ENCODE results near the gene TMEM219.

The TMEM219 gene

DNA sequence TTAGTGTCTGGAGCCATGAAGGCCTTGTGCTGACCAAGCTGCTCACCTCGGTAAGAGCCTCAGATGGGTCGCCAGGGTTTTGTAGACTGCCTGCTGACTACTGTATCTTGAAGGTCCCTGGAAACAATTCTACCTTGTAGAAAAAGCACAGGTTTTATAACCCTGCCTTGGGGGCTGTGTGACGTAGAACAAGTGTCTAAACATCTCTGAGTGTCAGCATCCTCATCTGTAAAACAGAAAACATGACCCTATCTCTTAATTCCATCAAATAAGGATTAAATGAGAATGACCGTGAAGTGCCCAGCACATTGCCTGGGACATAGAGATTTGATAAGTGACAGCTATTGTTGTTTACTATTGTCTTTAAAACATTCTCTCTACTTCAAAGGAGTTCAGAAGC, 6.3 kb downstream of the TMEM219 start:
- TF ChIP-seq, protein P1, sequence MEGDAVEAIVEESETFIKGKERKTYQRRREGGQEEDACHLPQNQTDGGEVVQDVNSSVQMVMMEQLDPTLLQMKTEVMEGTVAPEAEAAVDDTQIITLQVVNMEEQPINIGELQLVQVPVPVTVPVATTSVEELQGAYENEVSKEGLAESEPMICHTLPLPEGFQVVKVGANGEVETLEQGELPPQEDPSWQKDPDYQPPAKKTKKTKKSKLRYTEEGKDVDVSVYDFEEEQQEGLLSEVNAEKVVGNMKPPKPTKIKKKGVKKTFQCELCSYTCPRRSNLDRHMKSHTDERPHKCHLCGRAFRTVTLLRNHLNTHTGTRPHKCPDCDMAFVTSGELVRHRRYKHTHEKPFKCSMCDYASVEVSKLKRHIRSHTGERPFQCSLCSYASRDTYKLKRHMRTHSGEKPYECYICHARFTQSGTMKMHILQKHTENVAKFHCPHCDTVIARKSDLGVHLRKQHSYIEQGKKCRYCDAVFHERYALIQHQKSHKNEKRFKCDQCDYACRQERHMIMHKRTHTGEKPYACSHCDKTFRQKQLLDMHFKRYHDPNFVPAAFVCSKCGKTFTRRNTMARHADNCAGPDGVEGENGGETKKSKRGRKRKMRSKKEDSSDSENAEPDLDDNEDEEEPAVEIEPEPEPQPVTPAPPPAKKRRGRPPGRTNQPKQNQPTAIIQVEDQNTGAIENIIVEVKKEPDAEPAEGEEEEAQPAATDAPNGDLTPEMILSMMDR (IDR thresholded peaks at IDR 0.05; ENCODE audit: low read length, missing control alignments), result no peak
- no peak overlapping the region for H3K4me3 ChIP-seq (replicated peaks; ENCODE audit: low read depth, low read length)
- DNase-seq (ENCODE audit: low read depth), result no peak

DNA sequence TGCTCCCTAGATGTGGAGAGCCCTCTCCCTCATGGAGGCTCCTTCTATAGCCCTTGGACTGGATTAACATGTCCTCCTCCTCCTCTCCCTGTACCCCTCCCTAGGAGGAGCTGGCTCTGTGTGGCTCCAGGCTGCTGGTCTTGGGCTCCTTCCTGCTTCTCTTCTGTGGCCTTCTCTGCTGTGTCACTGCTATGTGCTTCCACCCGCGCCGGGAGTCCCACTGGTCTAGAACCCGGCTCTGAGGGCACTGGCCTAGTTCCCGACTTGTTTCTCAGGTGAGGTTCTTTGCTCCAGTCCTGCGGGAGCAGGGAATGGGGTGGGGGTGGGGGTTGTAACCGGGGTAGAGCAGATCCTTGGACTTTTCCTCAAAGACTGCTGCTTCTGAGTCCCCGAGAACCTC, 9.4 kb downstream of the TMEM219 start:
- DNase-seq (ENCODE audit: low read depth), result no peak
- H3K4me3 ChIP-seq (replicated peaks; ENCODE audit: low read depth, low read length), result no peak overlapping the region
- TF ChIP-seq, protein P1 (IDR thresholded peaks at IDR 0.05; ENCODE audit: low read length, missing control alignments), result no peak

DNA sequence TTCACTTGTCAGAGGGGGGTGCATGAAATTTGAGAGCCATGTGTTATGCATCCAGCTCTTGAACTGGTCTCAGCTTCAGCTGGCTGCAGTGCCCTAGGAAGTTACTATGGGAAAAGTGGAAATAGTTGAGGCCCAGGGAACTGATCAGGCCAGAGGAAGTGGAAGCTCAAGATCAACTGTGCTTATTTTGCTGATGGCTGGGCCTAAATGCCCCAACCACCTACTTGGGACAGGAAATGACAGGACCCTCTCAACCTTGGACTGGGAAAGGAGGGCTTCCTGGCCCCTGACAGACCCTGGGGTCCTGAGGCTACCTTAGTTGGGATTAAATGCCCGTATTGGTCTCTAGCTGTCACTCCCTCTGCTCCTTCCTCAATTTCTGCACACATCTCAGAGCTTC, 10.6 kb downstream of the TMEM219 start:
- no peak for DNase-seq (ENCODE audit: low read depth)
- H3K4me3 ChIP-seq (replicated peaks; ENCODE audit: low read depth, low read length), result no peak overlapping the region
- TF ChIP-seq, protein P1 (IDR thresholded peaks at IDR 0.05; ENCODE audit: low read length, missing control alignments), result no peak

DNA sequence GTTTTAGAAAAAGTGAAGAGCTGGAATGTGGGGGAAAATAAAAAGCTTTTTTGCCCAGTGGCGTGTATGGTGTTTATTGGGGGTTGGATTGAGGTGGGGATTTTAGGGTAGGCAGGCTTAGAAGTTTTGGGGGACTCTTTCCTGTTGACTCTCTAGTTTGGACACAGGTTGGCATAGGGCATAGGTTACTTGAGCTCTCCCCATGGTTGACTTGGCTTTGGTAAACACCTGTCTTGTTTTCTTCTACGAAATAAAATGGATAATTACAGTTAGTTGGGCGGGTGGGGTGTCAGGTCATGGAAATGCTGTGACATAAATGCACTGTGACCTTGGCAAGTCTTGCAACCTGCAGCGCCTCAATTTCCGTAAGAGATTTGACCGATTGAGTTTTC, 11.1 kb downstream of the TMEM219 start:
- no peak overlapping the region for H3K4me3 ChIP-seq (replicated peaks; ENCODE audit: low read depth, low read length)
- no peak for DNase-seq (ENCODE audit: low read depth)
- TF ChIP-seq, protein P1 (IDR thresholded peaks at IDR 0.05; ENCODE audit: low read length, missing control alignments), result no peak

DNA sequence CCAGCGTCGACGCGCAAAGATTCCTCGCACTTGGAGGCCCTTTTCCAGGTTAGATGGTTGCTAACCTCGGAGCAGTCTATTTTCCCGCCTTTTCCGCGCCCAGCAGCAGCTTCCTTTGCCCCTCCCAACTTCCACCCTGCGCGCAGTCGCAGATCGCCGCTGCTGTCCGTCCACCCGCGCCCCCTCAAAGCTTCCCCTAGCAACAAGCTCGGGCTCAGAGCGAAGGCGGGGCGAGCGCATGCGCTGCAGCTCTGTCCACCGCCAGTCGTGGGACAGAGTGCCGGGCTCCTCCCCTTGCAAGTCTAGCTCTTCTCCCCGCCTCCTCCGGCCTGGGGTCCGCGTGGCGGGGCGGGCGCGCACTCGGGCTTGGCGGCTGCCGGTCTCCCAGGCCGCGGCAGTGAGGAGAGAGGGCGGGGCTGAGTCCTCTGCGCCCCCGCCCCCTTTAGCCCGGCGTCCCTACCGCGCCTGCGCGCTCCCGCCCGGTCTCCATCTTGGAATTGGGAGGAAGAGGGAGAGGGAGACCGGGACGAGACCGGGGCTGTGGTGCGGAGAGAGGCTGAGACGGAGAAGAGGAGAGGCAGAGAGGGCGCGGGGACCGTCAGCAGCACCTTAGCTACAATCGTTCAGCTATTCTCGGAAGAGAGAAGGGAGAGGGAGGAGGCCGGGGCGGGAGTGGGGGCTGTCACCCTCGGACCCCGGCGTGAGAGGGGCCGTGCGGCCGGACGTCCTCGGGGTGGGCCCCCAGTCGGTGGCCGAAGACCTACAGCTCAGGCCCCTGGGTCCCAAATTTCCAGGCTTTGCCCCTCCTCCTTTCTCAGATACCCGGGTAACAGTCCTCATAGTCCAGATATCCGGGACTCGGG, 11.7 kb downstream of the TMEM219 start, which contains the start of gene TAOK2:
TAOK2 (plus strand) TSS at position 485 of the 863 bp plus-strand sequence. CDS start 3,905 bp downstream, outside the sequence.
- DNase-seq (ENCODE audit: low read depth), result peak; percentile 99
- H3K4me3 ChIP-seq (replicated peaks; ENCODE audit: low read depth, low read length), result peak within 1 kb of the TSS; percentile 93
- TF ChIP-seq, protein P1 (IDR thresholded peaks at IDR 0.05; ENCODE audit: low read length, missing control alignments), result no peak

DNA sequence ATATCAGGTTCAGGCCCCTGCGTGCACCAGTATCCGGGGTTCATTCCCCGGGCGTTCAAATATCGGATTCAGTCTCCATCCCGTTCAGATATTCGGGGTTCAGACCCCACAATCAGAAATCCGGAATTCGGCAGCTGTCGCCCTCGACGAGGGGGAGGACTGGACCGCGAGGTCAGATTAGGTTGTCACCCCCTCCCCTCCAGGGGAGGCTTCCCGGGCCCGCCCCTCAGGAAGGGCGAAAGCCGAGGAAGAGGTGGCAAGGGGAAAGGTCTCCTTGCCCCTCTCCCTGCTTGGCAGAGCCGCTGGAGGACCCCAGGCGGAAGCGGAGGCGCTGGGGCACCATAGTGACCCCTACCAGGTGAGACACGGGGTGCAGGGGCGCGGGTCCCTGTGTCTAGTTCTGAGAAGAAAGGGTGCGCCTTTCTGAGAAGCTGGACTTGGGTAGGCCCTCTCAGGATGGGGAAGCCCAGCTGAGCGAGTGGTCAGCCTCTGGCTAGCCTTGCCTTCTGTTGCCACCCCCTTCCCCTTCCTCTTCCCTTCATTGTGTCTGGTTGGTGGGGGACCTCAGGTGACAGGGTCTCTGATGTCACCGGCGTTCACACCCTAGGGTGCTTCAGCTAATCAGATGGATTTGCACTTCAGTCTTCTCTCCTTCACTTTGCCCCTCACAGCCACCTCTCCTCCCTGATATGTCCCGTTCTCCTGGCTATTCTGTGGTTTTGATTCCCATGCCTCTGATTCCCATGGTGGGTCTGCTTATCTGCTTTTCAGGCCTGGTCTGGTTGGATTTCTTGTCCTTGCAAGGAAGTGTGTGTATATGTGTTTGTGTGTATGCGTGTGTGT, 12.6 kb downstream of the TMEM219 start:
- TF ChIP-seq, protein P1 (IDR thresholded peaks at IDR 0.05; ENCODE audit: low read length, missing control alignments), result no peak
- peak overlapping the region; percentile 93 for H3K4me3 ChIP-seq (replicated peaks; ENCODE audit: low read depth, low read length)
- DNase-seq (ENCODE audit: low read depth), result peak; percentile 32
